NB4 (cell line): ENCODE data around the gene SUN5.

Source experiments
- POLR2A ChIP-seq: IDR thresholded peaks from 2 replicates; pipeline ENCODE4 v1.6.1; 2011; ENCODE audit warnings: mild to moderate bottlenecking; ENCODE audit not compliant: insufficient read length; ENCODE audit errors: extremely low read depth
- TF ChIP-seq, protein P1 (sequence below): IDR thresholded peaks from one replicate; pipeline ENCODE4 v1.5.1; 2012; ENCODE audit warnings: low read depth, low read length
- TF ChIP-seq, protein P2 (sequence below): IDR thresholded peaks from 2 replicates; pipeline ENCODE4 v1.6.1; 2011; ENCODE audit warnings: low read depth, low read length

DNA sequence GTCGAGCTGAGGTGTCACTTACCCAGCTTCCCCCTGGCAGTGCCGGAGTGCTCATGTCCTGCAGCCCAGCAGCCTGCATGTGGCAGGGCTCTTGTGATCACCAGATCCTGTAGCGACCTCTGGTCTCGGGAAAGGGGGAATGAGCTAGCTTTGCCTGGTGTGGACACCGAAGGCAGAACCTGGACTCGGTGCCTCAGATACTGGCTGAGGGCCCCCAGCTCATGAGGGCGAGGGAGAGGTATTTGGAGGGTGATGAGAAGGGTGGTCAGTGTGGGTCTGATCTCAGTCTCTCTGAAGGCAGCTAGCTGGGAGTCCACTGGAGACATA is 26.3 kb downstream of the SUN5 start:
- no peak for TF ChIP-seq POLR2A
- TF ChIP-seq, protein P1, sequence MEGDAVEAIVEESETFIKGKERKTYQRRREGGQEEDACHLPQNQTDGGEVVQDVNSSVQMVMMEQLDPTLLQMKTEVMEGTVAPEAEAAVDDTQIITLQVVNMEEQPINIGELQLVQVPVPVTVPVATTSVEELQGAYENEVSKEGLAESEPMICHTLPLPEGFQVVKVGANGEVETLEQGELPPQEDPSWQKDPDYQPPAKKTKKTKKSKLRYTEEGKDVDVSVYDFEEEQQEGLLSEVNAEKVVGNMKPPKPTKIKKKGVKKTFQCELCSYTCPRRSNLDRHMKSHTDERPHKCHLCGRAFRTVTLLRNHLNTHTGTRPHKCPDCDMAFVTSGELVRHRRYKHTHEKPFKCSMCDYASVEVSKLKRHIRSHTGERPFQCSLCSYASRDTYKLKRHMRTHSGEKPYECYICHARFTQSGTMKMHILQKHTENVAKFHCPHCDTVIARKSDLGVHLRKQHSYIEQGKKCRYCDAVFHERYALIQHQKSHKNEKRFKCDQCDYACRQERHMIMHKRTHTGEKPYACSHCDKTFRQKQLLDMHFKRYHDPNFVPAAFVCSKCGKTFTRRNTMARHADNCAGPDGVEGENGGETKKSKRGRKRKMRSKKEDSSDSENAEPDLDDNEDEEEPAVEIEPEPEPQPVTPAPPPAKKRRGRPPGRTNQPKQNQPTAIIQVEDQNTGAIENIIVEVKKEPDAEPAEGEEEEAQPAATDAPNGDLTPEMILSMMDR = no peak
- TF ChIP-seq, protein P2, sequence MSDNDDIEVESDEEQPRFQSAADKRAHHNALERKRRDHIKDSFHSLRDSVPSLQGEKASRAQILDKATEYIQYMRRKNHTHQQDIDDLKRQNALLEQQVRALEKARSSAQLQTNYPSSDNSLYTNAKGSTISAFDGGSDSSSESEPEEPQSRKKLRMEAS = no peak
